GM08714 (cell line): ENCODE data around the gene BRWD1.
"Not testable (repeated sequence)": the region's sequence is repeated elsewhere in the genome, so short reads cannot be mapped to it uniquely, and the experiment has no call there.

Source experiments
- H3K4me3 ChIP-seq: fragments of 200-500 bp; sonication (Bioruptor generic); 2 replicates; pipeline ENCODE4 v1.5.1; 2014; ENCODE audit warnings: mild to moderate bottlenecking, low read length, inconsistent platforms
- ZNF274 ChIP-seq: IDR thresholded peaks from 2 replicates; pipeline ENCODE4 v1.6.1; 2012; ENCODE audit warnings: mild to moderate bottlenecking, low read depth, low read length

BRWD1 gene

DNA sequence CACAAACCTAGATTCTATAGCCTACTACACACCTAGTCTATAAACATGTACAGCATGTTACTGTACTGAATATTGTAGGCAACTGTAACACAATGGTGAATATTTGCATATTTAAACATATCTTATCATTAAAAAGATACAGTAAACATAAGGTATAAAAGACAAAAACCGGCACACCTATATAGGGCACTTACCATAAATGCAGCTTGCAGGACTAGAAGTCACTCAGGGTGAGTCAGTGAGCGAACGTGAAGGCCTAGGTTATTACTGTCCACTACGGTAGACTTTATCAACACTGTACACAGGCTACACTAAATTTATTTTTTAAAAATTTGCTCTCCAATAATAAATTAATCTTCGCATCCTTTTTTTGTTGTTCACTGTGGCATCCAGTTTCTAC lies 143.5 kb downstream of the BRWD1 start:
- TF ChIP-seq ZNF274, result no peak
- no peak overlapping the region for H3K4me3 ChIP-seq

DNA sequence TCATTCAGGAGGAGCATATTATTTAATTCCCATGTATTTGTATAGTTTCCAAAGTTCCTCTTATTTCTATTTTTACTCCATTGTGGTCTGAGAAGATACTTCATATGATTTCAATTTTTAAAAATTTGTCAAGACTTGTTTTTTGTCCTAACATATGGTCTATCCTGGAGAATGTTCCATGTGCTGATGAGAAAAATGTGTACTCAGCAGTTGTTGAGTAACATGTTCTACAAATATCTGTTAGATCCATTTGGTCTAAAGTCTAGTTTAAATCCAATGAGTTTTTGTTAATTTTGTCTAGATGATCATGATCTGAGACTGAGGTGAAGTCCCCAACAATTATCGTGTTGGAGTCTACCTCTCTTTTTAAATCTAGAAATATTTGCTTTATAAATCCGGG lies 144.6 kb downstream of the BRWD1 start:
- no peak overlapping the region for H3K4me3 ChIP-seq
- no peak for TF ChIP-seq ZNF274

DNA sequence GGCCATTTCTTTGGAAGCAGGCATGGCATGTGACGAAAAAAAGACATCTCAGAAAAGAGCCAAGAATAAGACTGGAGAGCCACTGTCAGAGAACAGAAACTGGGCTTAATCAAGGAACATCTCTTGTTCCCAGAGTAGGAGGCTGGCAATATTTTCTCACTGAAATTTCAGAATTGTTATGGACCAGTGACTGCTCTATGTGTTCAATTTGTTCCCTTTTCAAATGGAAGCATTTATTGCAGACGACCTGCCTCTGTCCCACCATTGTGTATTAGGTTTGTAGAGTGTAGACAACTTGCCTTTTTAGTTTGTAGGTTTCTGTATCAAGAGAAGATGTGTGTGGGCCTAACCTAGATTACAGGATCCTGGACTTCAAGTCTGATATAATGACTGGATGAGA lies 148.9 kb downstream of the BRWD1 start:
- H3K4me3 ChIP-seq, result no peak overlapping the region
- no peak for TF ChIP-seq ZNF274

DNA sequence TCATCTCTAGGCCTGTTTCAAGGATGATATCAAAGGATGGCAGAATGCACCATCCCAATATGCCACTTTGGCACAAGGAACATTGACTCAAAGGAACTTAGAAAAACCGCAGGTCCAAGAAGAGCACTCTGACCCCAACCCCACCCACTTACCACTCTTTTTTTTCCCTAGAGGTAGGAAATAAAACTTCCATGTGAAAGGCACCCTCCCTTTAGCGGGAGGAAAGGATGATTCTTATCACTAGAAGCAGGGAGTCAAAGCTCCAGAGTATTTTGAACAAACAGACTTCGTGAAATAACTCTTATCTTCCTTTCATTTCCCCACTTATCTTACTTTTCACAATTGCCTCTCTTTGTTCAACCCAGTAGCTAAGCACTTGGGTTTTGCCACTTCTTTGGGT lies 152.4 kb downstream of the BRWD1 start:
- TF ChIP-seq ZNF274, result no peak
- H3K4me3 ChIP-seq, result no peak overlapping the region

DNA sequence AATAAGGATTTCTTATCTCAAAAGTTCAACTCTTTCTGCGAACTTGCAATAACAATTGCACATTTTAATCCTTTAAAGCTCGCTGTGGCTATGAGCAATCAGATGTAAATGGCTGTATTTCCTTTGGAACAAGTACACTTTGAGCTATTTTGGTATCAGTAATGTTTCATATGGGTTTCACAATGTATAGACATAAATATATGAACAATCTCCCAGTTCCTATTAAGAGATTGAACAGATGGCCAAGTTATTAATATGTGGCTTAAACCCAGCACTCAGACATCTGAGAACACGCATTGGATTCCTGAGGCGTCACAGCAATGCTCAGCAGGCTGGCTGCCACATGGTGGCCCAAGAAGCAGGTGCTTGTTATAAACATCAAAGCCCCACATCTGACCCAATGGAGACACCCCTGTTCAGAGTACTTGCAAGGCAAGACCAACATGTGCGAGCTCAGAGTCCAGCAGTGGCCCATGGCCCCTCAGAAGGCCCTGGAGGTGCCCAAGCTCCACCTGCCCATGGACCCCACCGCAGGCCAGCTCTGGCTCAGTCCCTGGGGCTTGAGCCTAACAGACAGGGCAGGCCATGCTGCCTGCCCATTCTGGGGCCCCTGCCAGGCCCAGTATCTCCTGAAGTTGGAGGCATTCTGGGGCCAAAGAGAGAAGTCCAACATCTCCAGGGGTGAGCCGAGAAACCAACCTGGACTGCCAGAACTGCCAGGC lies 153.9 kb downstream of the BRWD1 start:
- TF ChIP-seq ZNF274, result no peak
- H3K4me3 ChIP-seq, result no peak overlapping the region

DNA sequence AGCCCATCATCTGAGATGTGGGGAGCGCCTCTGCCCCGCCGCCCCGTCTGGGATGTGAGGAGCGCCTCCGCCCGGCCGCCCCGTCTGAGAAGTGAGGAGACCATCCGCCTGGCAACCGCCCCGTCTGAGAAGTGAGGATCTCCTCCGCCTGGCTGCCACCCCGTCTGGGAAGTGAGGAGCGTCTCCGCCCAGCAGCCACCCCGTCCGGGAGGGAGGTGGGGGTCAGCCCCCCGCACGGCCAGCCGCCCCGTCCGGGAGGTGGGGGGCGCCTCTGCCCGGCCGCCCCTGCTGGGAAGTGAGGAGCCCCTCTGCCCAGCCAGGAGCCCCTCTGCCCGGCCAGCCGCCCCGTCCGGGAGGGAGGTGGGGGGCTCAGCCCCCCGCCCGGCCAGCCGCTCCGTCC lies 156.2 kb downstream of the BRWD1 start:
- H3K4me3 ChIP-seq, result not testable (repeated sequence)

DNA sequence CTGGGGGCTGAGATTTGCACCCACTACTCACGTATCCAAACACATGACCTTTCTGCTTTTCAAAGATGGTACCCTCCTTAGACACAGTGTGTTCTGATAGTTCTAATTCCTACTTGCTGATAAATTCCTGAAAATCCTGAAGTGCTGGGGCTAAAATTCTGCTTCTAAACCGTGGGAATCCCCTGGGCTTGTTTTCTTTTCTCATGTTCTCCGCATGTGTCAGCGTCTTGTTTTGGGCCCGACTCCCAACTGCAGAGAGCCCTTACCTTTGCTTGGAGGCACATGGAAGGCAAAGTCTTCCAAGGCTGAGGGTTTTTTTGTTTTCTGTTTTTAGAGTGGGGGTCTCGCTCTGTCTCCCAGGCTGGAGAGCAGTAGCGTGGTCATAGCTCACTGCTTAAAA lies 157.4 kb downstream of the BRWD1 start:
- TF ChIP-seq ZNF274, result no peak
- H3K4me3 ChIP-seq, result no peak overlapping the region

DNA sequence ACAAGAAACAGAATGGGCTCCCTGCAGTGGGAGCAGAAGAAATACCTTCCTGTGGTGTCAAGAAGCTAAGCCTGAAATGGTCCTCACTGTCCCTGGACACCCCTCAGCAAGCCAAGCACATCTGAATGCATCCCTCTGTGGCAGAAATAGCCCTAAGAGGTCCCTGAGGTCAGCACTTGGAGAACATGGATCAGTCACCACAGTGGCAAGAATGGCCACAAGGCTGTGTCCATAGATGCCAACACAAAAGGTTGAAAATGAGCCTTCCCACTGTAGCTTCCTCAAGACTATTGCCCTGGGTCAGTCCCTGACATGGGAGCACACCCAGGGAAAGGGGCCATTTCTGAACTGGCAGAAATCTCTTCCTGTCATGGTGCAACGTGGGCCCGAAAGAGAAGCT lies 157.9 kb downstream of the BRWD1 start:
- TF ChIP-seq ZNF274, result no peak
- H3K4me3 ChIP-seq, result no peak overlapping the region

DNA sequence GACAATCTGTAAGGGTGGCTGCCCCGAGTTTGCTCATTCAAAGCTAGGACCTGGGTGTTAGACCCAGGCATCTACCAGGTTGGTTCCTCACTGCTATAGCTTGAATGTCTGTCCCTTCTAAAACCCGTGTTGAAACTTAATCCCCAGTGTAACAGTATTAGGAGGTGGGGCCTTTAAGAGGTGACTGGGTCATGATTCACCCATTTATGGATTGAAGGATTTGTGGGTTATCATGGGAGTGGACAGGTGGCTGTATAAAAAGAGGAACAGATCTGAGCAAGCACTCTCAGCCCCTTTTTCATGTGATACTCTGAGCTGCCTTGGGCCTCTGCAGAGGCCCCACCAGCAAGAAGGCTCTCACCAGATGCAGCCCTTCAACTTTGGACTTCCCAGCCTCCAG lies 159.6 kb downstream of the BRWD1 start:
- no peak overlapping the region for H3K4me3 ChIP-seq
- TF ChIP-seq ZNF274, result no peak

DNA sequence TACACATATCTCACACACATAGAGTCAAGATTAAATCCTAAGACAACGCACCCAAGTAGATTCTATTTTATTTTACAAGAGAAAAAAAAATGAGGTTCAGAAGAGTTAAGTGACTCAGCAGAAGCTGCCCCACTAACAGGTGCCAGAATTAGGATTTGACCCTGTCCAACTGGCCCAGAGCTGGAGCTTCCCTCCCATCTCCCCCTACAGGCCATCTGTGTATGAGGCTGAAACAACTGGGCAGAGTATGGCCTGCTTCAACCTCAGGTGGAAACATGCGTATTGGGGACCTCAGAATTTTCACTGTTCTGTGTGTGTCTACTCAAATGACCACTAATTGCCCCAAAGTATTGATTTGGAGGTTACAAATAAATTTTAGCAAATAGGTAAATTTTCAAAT lies 160.1 kb downstream of the BRWD1 start:
- no peak for TF ChIP-seq ZNF274
- no peak overlapping the region for H3K4me3 ChIP-seq

DNA sequence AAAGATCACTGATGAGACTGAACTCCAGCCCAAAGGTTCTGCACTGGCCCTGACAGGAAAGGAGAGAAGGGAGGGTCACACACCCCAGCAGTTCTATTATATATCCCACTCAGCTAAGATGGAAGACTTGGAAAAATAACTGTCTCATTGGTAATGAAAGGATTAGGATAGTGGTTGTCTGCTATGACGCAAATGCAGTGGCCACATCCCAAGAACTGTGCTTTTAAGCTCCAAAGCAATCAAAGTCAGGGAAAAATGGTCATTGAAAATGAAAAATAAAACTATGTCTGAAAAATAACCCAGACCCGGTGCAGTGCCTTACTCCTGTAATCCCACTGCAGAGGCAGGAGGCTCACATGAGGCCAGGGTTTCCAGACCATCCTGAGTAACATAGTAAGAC lies 161.2 kb downstream of the BRWD1 start:
- H3K4me3 ChIP-seq, result no peak overlapping the region
- TF ChIP-seq ZNF274, result no peak

DNA sequence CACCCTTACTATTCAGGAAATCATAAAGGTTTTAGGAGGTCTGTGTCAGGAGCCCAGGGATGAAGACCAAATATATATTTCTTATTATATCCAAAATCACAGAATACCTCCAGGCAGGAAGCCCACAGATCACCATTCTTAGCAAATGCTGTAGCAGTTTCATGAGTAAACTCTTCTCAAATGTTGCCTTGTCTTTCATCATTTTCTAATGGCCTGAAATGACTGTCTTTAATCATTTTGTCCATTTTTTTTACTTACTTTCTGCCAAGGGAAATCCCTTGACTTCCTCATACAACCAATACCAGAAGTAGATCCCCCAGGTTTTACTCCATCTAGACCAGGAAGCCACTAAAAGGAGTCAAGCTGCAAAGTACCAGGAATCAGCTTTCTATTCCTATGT lies 162.6 kb downstream of the BRWD1 start:
- no peak for TF ChIP-seq ZNF274
- no peak overlapping the region for H3K4me3 ChIP-seq

DNA sequence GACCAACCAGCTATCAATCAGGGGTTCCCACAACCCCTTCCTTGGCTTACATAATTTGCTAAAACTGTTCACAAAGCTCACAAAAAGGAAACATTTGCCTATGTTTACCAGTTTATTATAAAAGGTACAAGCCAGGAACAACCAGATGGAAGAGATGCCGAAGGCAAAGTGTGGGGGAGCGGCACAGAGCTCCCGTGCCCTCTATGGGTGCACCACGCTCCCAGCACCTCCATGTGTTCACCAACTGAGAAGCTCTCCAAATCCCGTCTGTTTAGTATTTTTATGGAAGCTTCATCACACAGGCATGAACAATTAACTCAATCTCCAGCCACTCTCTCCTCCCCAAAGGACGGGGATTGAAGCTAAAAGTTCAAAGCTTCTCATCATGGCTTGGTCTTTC lies 163.1 kb downstream of the BRWD1 start:
- H3K4me3 ChIP-seq, result no peak overlapping the region
- no peak for TF ChIP-seq ZNF274

DNA sequence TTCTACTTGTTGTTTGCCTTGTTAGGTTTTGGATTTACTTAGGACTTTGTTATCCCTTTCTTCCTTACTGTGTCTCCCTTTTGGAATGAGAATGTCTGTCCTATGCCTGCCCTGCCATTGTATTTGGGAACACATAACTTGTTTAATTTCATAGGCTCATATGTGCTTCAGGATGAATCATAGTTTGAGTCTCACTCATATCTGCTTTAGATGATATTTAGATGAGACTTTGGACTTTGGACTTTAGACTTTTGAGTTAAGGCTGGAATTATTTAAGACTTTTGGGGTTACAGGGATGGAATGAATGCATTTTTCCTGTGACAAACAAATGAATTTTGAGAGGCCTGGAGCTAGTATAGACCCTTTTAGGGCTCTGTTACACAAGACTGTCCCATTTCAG lies 163.6 kb downstream of the BRWD1 start:
- TF ChIP-seq ZNF274, result no peak
- no peak overlapping the region for H3K4me3 ChIP-seq

DNA sequence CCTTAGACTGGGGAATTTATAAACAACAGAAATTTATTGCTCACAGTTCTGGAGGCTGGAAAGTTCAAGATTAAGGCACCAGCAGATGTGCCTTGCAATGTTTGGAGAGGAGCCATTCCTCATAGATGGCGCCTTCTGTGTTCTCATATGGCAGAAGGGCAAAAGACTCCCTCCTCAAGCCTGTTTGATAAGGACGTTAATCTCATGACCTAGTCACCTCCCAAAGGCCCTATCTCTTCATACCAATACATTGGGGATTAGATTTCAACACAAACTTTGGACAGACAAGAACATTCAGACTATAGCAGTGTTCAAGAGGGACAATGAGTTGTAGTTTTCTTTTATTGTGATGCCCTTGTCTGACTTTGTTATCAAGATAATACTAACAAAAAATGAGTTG lies 164.5 kb downstream of the BRWD1 start:
- no peak overlapping the region for H3K4me3 ChIP-seq
- TF ChIP-seq ZNF274, result no peak

DNA sequence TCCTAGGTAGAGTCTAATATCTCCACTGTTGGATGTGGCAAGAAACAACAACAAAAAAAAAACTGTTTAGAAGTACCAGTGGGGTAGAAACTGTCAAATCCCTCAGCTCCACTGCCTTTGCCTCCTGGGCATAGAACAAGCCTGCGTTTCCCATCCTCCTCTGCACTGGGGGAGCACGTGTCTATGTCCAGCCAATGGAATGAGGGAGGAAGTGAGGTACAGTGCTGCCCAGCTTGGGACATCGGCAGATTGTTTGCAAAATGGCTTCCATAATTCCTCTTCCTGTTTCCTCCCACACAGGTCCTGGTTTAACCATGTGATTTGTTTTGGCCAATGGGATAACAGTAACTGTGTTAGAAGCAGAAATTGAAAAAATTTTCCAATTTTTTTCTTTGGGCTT lies 169.2 kb downstream of the BRWD1 start:
- no peak for TF ChIP-seq ZNF274
- H3K4me3 ChIP-seq, result no peak overlapping the region
